ENCODE results near the gene SSR4.
"Not testable (repeated sequence)": the region's sequence is repeated elsewhere in the genome, so short reads cannot be mapped to it uniquely, and the experiment has no call there.

Gene SSR4

DNA sequence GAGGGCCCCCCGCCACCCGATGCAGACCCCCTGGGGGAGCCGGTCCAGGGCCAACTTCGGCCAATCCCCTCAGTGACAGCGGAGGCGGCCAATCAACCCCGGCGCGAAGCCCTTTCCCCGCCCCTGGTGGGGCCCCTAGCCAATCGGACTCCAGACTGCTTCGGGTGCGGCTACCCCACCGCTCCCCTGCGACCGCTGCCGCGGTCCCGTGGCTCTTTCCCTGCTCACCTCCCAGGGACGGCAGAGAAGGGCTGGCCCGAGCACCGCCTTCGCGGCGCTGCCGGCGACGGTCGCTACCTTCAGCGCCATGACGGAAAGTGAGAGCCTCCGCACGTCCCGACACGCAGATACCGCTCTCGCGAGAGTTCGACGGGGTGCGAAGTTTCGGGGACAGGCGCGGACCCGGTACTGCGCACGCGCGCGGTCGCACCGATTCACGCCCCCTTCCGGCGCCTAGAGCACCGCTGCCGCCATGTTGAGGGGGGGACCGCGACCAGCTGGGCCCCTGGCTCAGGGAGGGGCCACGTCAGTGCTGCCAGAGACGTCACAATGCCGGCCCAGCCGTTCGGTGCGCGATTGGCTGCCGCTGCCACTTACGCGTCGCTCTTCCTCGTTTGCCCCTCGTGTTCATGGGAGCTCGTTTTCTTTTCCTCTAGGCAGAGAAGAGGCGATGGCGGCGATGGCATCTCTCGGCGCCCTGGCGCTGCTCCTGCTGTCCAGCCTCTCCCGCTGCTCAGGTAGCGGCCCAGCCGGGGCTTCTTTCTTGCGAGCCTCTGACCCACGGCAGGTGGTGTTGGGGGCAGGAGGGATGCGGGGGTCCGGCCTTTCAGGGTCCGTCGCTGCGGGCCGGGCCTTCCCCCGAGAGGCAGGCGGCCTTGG, at the start of gene SSR4, which contains the start of gene IDH3G:
Gene SSR4 (plus strand): TSS at position 651 of the 879 bp plus-strand sequence. CDS start 20 bp downstream, at position 671.
Gene IDH3G (minus strand): TSS at position 358 of the 879 bp plus-strand sequence. CDS start 49 bp downstream, at position 309.
- POLR2A ChIA-PET: interaction anchor here (0.5 to 1.7 kb wide), 17 partner anchors 9 to 853 kb away, joined by 3 to 11 read pairs (median 3); partner anchors contain the start of genes ARHGAP4 and SRPK3
- CTCF ChIA-PET: interaction anchor here (0.9 kb wide), 1 partner anchor 12 kb away, joined by 3 read pairs; no protein-coding TSS in a partner anchor

DNA sequence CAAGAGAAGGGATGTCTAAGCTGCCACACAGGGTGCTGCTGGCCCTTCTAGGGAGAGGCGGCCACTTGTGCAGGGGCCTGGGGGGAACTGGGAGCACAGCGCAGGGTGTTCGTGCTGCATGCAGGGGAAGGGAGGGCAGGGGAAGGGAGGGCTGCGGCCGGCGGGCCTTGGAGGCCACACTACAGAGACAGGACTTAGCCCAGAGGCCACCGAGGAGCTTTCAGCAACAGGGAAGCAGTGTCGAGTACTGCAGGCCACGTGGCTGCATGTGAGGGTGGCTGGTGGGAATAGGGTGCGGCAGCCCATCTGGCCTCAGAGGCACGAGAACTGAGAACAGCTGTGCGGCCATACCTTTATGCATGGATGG, 49.4 kb upstream of the SSR4 start:
- POLR2A ChIA-PET; DNase-seq (ENCODE audit: extremely low spot score): not testable (repeated sequence)
- CTCF ChIA-PET: interaction anchor here (1.0 kb wide), 1 partner anchor 18 kb away, joined by 3 read pairs; no protein-coding TSS in a partner anchor

More for the DNA sequence above, at the start of gene SSR4, which contains the start of gene IDH3G:
- TF ChIP-seq, protein P1, sequence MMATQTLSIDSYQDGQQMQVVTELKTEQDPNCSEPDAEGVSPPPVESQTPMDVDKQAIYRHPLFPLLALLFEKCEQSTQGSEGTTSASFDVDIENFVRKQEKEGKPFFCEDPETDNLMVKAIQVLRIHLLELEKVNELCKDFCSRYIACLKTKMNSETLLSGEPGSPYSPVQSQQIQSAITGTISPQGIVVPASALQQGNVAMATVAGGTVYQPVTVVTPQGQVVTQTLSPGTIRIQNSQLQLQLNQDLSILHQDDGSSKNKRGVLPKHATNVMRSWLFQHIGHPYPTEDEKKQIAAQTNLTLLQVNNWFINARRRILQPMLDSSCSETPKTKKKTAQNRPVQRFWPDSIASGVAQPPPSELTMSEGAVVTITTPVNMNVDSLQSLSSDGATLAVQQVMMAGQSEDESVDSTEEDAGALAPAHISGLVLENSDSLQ (IDR thresholded peaks at IDR 0.05): peak; percentile 99
- peak; percentile 96; the same call in 1 of the 2 replicates for TF ChIP-seq FOXM1 (IDR thresholded peaks at IDR 0.05; ENCODE audit: borderline replicate concordance)
- no peak for TF ChIP-seq BHLHE40 (IDR thresholded peaks at IDR 0.05; ENCODE audit: borderline replicate concordance)
- TF ChIP-seq SUZ12 (IDR thresholded peaks at IDR 0.05): no peak
- TF ChIP-seq L3MBTL2 (conservative IDR thresholded peaks at IDR 0.05): peak; percentile 97
- TF ChIP-seq FOXK2 (IDR thresholded peaks at IDR 0.05): no peak
- peak; percentile 99 for DNase-seq (ENCODE audit: extremely low spot score)

DNA sequence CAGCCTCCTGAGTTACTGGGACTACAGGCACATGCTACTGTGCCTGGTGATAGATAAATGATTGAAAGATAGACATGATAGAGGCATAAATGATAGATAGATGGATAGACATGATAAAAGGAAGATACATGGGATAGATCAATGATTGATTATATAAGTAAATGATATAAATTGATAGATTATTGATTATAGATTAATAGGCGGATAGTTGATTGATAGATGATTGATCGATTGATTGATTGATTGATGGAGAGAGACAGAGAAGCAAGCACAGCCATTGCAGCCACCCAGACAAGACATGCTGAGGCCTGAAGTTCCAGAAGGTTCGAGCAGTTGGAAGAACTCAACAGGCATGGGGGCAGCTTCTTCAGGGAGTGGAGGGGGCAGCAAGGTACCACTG, 48.1 kb upstream of the SSR4 start:
- POLR2A ChIA-PET: interaction anchor here (0.5 kb wide), 1 partner anchor 220 kb away, joined by 3 read pairs; no protein-coding TSS in a partner anchor
- no peak for DNase-seq (ENCODE audit: extremely low spot score)
- TF ChIP-seq, protein P1 (IDR thresholded peaks at IDR 0.05): no peak; the same call in 1 of the 2 replicates
- no peak for TF ChIP-seq SP1 (IDR thresholded peaks at IDR 0.05)
- TF ChIP-seq TARDBP (IDR thresholded peaks at IDR 0.05): no peak
- TF ChIP-seq HDGF (IDR thresholded peaks at IDR 0.05; ENCODE audit: borderline replicate concordance): no peak
- CTCF ChIA-PET: no interaction called here

DNA sequence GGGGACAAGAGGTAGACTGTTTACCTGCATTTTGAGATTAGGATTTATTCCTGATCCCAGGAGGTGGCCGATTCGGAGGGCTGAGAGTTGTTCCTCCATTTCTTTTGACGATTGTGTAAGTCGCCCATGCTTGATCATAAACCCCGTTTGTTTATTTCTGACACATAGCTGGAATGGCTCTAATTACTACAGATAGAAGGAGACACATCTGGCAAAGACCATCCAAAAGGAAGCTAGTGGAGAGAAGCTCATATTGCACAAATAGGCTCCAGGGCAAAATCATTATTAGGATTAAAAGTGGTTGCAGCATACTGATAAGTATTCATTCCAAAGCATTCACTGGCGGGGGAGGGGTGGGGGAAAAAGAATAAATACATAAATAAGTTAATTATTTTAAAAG, 47.5 kb upstream of the SSR4 start:
- CTCF ChIA-PET; DNase-seq (ENCODE audit: extremely low spot score): not testable (repeated sequence)
- POLR2A ChIA-PET: interaction anchor here (0.5 kb wide), 1 partner anchor 219 kb away, joined by 3 read pairs; no protein-coding TSS in a partner anchor

DNA sequence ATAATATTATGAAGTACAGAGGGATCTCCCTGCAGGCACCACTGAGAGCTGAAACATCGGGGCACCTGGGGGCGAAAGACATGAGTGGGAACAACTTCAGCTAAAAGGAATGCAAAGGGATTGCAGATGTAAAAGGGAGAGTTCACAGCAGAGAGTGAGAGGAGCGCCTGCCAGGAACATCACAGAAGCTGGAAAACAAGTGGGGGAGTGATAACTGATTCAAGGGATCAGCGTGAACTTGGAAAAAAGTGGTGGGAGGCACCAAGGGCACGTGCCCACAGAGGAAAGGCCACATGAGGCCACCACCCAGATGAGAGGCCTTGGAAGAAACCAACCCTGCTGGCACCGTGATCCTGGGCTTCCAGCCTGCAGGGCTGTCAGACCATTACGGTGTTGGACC, 45.5 kb upstream of the SSR4 start:
- CTCF ChIA-PET; POLR2A ChIA-PET; DNase-seq (ENCODE audit: extremely low spot score): not testable (repeated sequence)

DNA sequence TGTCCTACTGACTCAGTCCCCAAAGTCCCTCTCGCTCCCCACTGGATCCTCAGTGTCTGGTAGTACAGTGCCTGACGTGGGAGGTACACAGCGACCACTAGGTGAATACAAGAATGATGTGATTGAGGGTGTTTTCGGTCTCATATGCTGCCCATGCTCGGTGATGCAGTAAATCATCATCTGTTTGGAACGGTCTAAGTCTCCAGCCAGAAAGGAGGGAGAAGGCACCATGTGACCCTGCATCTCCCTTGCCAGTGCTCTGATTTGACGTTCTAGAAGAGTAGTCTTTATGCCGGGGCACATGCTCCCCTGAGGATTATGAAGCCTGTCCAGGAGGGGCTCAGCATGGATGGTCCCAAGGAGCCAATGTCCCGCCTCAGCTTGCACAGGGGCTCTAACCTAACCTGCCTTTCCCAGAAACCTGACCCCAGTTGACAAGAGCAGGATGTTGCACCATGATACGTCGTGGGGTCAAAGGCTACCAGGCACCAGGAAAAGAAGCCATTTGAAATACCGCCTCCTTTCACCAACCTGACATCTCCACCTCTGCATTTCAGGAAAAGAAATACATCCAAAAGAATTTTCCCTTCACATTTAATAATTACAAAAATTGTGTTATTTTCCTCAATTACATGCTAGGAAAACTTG, 44.2 kb upstream of the SSR4 start:
- no peak for DNase-seq (ENCODE audit: extremely low spot score)
- CTCF ChIA-PET: no interaction called here
- TF ChIP-seq ELF4 (IDR thresholded peaks at IDR 0.05): no peak
- TF ChIP-seq HDGF (IDR thresholded peaks at IDR 0.05; ENCODE audit: borderline replicate concordance): no peak
- no peak for TF ChIP-seq LEF1 (IDR thresholded peaks at IDR 0.05; ENCODE audit: borderline replicate concordance)
- no peak for TF ChIP-seq FOXA1 (IDR thresholded peaks at IDR 0.05)
- no peak for TF ChIP-seq FOXK2 (IDR thresholded peaks at IDR 0.05)
- TF ChIP-seq, protein P1 (IDR thresholded peaks at IDR 0.05): no peak
- POLR2A ChIA-PET: no interaction called here

DNA sequence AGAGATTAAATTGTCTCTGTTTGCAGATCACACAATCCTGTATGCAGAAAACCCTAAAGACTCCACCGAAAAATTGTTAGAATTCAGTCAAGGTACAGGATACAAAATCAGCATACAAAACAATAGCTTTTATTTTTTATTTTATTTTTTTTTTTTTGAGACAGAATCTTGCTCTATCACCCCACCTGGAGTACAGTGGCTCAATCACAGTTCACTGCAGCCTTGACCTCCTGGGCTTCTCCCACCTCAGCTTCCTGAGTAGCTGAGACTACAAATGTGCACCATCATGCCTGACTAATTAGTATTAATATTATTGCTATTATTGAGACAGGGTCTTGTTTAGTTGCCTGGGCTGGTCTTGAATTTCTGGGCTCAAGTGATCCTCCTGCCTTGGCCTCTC, 39.3 kb upstream of the SSR4 start:
- POLR2A ChIA-PET: no interaction called here
- no peak for DNase-seq (ENCODE audit: extremely low spot score)
- CTCF ChIA-PET: interaction anchor here (0.6 to 1.0 kb wide), 2 partner anchors 8 to 213 kb away, joined by 4 read pairs; no protein-coding TSS in a partner anchor
- TF ChIP-seq ZNF384 (IDR thresholded peaks at IDR 0.05): peak; percentile 17; the same call in 1 of the 2 replicates
- TF ChIP-seq ARNT (IDR thresholded peaks at IDR 0.05): no peak

DNA sequence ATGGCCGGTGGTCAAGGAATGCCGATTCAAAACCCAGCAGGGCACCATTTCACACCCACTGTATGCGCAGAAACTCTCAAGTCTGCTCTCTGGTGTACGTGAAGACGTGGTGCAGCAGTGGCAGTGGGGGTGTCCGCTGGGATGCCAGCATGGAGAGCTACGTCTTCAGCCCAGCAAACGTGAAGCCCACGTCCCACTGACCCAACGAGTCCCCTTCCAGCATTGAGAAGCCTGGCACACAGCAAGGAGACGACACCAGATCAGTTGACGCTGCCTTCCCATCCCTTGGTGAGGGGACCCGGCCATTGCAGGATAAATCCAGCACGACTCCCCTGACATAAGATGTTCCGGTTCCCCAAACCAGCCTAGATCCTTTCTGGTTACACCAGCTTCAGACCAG, 32.6 kb upstream of the SSR4 start:
- DNase-seq (ENCODE audit: extremely low spot score): no peak
- POLR2A ChIA-PET: no interaction called here
- TF ChIP-seq SP1 (IDR thresholded peaks at IDR 0.05): no peak
- TF ChIP-seq CTBP1 (IDR thresholded peaks at IDR 0.05; ENCODE audit: borderline replicate concordance): no peak
- TF ChIP-seq ZNF384 (IDR thresholded peaks at IDR 0.05): no peak
- no peak for TF ChIP-seq HDGF (IDR thresholded peaks at IDR 0.05; ENCODE audit: borderline replicate concordance)
- TF ChIP-seq ELF4 (IDR thresholded peaks at IDR 0.05): no peak
- no peak for TF ChIP-seq NFRKB (IDR thresholded peaks at IDR 0.05)
- TF ChIP-seq LEF1 (IDR thresholded peaks at IDR 0.05; ENCODE audit: borderline replicate concordance): no peak
- no peak for TF ChIP-seq FOXM1 (IDR thresholded peaks at IDR 0.05; ENCODE audit: borderline replicate concordance)
- TF ChIP-seq FOXK2 (IDR thresholded peaks at IDR 0.05): no peak
- TF ChIP-seq TARDBP (IDR thresholded peaks at IDR 0.05): no peak
- no peak for TF ChIP-seq ARNT (IDR thresholded peaks at IDR 0.05)
- no peak for TF ChIP-seq L3MBTL2 (conservative IDR thresholded peaks at IDR 0.05)
- TF ChIP-seq SUZ12 (IDR thresholded peaks at IDR 0.05): no peak
- TF ChIP-seq, protein P1 (IDR thresholded peaks at IDR 0.05): no peak
- no peak for TF ChIP-seq FOXA1 (IDR thresholded peaks at IDR 0.05)
- no peak for TF ChIP-seq BHLHE40 (IDR thresholded peaks at IDR 0.05; ENCODE audit: borderline replicate concordance)
- CTCF ChIA-PET: interaction anchor here (0.7 kb wide), 2 partner anchors 18 to 175 kb away, joined by 6 to 8 read pairs; no protein-coding TSS in a partner anchor
